ENCODE results near the gene TNFRSF11A.

TNFRSF11A gene

DNA sequence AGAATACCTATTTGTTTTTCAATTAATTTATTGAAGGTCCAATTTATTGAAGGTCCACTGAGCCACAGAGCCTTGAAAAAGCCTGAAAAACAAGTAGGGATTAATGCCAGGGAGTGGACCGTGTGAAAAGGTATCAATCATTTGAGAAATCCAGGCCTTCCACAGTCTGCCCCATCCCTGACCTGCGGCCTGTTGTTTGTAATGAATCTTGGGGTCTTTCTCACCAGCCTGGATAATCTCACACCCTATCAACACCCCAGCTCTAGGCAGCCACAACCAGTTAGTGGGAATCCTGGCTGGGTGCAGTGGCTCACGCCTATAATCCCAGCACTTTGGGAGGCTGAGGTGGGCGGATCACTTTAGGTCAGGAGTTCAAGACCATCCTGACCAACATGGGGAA, 47.8 kb downstream of the TNFRSF11A start:
- no peak for ATAC-seq (ENCODE audit: low read depth)
- no peak overlapping the region for H3K27ac ChIP-seq (ENCODE audit: poor library complexity, severe bottlenecking)

DNA sequence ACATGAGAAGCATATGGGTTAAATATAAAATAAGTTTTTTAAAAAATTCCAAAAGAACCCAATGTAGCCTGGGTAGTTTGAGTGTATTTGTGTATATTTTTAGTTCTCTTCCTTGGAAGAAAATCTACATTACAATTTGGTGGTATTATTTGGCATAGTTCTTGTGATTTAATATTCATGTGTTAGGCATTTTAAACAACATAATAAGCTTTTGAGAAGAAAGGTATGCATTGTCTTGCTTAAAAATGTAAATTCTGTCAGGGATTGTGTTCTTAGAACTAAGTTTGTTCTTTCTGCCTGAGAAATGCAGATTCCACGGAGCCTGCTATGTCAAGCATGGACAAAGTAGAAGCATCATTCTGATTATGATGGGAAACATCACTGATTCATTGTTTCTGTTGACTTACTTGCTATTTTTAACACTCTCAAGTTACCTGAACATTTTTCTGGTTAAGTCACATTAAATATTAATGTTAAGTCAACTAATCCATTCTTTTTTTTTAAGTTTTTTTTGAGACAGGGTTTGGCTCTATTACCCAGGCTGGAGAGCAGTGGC, 49.4 kb downstream of the TNFRSF11A start:
- TF ChIP-seq, protein P1, sequence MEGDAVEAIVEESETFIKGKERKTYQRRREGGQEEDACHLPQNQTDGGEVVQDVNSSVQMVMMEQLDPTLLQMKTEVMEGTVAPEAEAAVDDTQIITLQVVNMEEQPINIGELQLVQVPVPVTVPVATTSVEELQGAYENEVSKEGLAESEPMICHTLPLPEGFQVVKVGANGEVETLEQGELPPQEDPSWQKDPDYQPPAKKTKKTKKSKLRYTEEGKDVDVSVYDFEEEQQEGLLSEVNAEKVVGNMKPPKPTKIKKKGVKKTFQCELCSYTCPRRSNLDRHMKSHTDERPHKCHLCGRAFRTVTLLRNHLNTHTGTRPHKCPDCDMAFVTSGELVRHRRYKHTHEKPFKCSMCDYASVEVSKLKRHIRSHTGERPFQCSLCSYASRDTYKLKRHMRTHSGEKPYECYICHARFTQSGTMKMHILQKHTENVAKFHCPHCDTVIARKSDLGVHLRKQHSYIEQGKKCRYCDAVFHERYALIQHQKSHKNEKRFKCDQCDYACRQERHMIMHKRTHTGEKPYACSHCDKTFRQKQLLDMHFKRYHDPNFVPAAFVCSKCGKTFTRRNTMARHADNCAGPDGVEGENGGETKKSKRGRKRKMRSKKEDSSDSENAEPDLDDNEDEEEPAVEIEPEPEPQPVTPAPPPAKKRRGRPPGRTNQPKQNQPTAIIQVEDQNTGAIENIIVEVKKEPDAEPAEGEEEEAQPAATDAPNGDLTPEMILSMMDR (IDR thresholded peaks at IDR 0.05; ENCODE audit: poor library complexity, severe bottlenecking) = no peak
- H3K36me3 ChIP-seq (ENCODE audit: low read depth) = no peaks in the 10 kb centered on the region
- H3K27ac ChIP-seq (ENCODE audit: poor library complexity, severe bottlenecking) = no peak overlapping the region
- ATAC-seq (ENCODE audit: low read depth) = no peak
- DNase-seq (ENCODE audit: low spot score) = no peak
- no peaks in the 10 kb centered on the region for H3K27me3 ChIP-seq (ENCODE audit: insufficient read depth, poor library complexity, severe bottlenecking)
- no peaks in the 10 kb centered on the region for H3K4me1 ChIP-seq (ENCODE audit: insufficient read depth, poor library complexity, severe bottlenecking)
- H3K4me3 ChIP-seq (ENCODE audit: severe bottlenecking) = no peak overlapping the region
- no peaks in the 10 kb centered on the region for H3K9me3 ChIP-seq (ENCODE audit: severe bottlenecking)

More for the DNA sequence above, 47.8 kb downstream of the TNFRSF11A start:
- TF ChIP-seq, protein P1 (IDR thresholded peaks at IDR 0.05; ENCODE audit: poor library complexity, severe bottlenecking) = no peak
- Histone ChIP-seq H3K4me1 (ENCODE audit: insufficient read depth, poor library complexity, severe bottlenecking) (no peaks in the 10 kb centered on the region), H3K4me3 (ENCODE audit: severe bottlenecking) (no peak overlapping the region), H3K27me3 (ENCODE audit: insufficient read depth, poor library complexity, severe bottlenecking) (no peaks in the 10 kb centered on the region), H3K36me3 (ENCODE audit: low read depth) (no peaks in the 10 kb centered on the region), H3K9me3 (ENCODE audit: severe bottlenecking) (no peaks in the 10 kb centered on the region)
- DNase-seq (ENCODE audit: low spot score) = no peak

DNA sequence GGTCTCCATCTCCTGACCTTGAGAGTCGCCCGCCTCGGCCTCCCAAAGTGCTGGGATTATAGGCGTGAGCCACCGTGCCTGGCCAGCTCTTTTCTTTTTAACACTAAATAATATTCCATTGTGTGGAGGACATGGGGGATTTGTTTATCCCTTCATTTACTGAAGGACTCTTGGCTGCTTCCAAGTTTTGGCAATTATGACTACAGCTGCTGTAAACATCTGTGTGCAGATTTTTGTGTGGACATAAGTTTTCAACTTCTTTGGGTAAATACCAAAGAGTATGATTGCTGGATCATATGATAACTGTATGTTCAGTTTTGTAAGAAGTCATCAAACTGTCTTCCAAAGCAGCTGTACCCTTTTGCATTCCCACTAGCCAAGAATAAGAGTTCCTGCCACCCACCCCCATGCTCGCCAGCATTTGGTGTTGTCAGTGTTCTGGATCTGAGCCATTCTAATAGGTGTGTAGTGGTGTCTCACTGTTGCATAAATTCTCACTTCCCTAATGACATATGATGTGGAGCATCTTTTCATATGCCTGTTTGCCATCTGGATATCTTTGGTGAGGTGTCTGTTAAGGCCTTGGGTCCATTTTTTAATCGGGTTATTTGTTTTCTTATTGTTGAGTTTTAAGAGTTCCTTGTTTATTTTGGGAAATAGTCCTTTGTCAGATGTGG, 52.2 kb downstream of the TNFRSF11A start:
- Histone ChIP-seq H3K4me1 (ENCODE audit: insufficient read depth, poor library complexity, severe bottlenecking) (no peaks in the 10 kb centered on the region), H3K27me3 (ENCODE audit: insufficient read depth, poor library complexity, severe bottlenecking) (no peaks in the 10 kb centered on the region), H3K4me3 (ENCODE audit: severe bottlenecking) (no peak overlapping the region), H3K27ac (ENCODE audit: poor library complexity, severe bottlenecking) (no peak overlapping the region), H3K9me3 (ENCODE audit: severe bottlenecking) (no peaks in the 10 kb centered on the region), H3K36me3 (ENCODE audit: low read depth) (no peaks in the 10 kb centered on the region)
- TF ChIP-seq, protein P1 (IDR thresholded peaks at IDR 0.05; ENCODE audit: poor library complexity, severe bottlenecking) = no peak
- no peak for ATAC-seq (ENCODE audit: low read depth)
- DNase-seq (ENCODE audit: low spot score) = no peak

DNA sequence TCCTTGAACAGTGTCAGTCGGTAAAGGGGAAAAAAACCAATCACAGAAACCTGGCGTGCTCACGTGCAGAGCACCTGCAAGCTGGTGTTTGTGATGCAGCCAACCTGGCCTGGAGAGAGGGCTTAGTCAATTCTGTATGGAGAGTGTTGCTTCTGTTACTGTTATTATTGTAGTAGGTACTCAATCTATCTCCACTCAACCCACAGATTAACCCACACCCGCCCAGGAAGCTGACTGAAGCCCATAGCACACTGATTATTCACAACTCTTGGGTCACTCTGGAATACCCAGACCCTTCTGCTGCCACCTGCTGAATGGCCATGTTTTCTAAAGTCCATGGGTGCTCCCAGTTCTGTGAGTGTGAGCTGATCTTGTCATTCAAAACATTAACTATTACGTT, 53.9 kb downstream of the TNFRSF11A start:
- no peaks in the 10 kb centered on the region for H3K36me3 ChIP-seq (ENCODE audit: low read depth)
- H3K9me3 ChIP-seq (ENCODE audit: severe bottlenecking) = no peaks in the 10 kb centered on the region
- H3K27ac ChIP-seq (ENCODE audit: poor library complexity, severe bottlenecking) = no peak overlapping the region
- no peak overlapping the region for H3K4me3 ChIP-seq (ENCODE audit: severe bottlenecking)
- no peaks in the 10 kb centered on the region for H3K4me1 ChIP-seq (ENCODE audit: insufficient read depth, poor library complexity, severe bottlenecking)
- peak; percentile 35; the same call in 1 of the 3 replicates for ATAC-seq (ENCODE audit: low read depth)
- no peaks in the 10 kb centered on the region for H3K27me3 ChIP-seq (ENCODE audit: insufficient read depth, poor library complexity, severe bottlenecking)
- TF ChIP-seq, protein P1 (IDR thresholded peaks at IDR 0.05; ENCODE audit: poor library complexity, severe bottlenecking) = no peak
- DNase-seq (ENCODE audit: low spot score) = no peak

DNA sequence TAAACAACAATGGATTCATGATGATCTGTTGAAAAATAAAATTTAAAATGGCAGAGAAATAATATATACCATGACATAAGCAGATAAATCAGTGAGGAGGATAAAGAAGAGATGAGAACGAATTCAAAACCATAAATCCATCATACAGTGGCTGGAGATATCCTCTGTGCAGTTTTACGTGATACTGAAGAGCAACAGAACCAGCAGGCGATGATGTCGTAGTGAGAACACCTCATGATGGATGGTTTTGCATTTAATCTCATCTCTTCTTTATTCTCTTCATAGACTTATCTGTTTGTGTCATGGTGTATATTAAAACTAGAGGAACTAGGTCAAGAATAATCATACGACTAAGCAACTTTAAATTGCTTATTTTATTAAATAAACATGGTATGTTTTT, 56.3 kb downstream of the TNFRSF11A start:
- Histone ChIP-seq H3K27ac (ENCODE audit: poor library complexity, severe bottlenecking) (no peak overlapping the region), H3K4me1 (ENCODE audit: insufficient read depth, poor library complexity, severe bottlenecking) (no peaks in the 10 kb centered on the region), H3K4me3 (ENCODE audit: severe bottlenecking) (no peak overlapping the region), H3K9me3 (ENCODE audit: severe bottlenecking) (no peaks in the 10 kb centered on the region), H3K36me3 (ENCODE audit: low read depth) (no peaks in the 10 kb centered on the region), H3K27me3 (ENCODE audit: insufficient read depth, poor library complexity, severe bottlenecking) (no peaks in the 10 kb centered on the region)
- no peak for ATAC-seq (ENCODE audit: low read depth)
- DNase-seq (ENCODE audit: low spot score) = no peak
- TF ChIP-seq, protein P1 (IDR thresholded peaks at IDR 0.05; ENCODE audit: poor library complexity, severe bottlenecking) = no peak

Data from RWPE2 (cell line).